GM06990 (cell line): Measurements from ENCODE around the gene OSBPL10.

Experiments used
- DNase-seq: peaks from one replicate; pipeline ENCODE4 v3.0.0-alpha.2; 2011; ENCODE audit not compliant: insufficient read length; ENCODE audit errors: extremely low read depth
- H3K27me3 ChIP-seq: replicated peaks from 2 replicates; pipeline ENCODE4 v1.6.0; 2011; ENCODE audit warnings: low read length; ENCODE audit not compliant: control insufficient read depth, insufficient read depth
- H3K36me3 ChIP-seq: 2 replicates; pipeline ENCODE4 v1.5.1; 2011; ENCODE audit warnings: low read length; ENCODE audit not compliant: control insufficient read depth, insufficient read depth
- H3K4me3 ChIP-seq: replicated peaks from 2 replicates; pipeline ENCODE4 v1.5.1; 2011; ENCODE audit warnings: low read depth, mild to moderate bottlenecking, control low read depth, low read length
- TF ChIP-seq, protein P1 (sequence below): IDR thresholded peaks from 2 replicates; pipeline ENCODE4 v1.5.1; 2011; ENCODE audit warnings: low read length, control low read depth, mild to moderate bottlenecking, inconsistent platforms; ENCODE audit not compliant: insufficient read depth, poor library complexity, severe bottlenecking

The OSBPL10 gene

DNA sequence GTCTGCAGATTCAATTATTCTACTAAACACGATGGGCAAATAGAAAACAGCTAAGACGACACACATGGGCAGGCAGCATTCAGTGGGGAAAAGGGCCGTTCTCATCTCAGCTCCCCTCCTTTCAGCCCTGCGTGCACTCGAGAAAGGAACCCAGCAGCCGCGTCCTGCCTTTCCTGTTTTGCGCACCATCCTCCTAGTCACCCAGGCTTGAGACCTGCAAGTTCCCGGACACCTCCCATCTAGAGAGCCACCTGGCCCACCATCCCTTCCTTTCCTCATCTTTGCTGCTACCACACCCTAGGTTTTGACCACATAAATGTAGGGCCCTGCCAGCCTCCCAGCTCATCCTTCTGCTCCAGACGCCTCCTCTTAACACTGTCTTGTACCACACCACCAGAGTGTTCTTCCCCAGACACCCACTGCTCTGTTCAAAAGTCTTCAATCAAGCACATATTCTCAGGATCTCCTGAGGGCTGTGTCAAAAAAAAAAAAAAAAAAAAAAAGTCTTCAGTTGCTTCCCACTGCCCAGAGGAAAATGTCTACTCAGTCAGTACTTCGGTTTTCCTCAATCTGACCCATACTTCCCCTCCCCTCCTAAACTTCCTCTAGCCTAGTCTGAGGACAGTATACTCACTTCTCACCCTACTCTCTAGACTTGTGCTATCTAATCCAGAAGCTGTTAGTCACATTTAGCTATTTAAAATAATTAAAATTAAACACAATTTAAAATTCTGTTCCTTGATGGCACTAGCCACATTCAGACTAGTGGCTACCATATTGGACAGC is 266.4 kb downstream of the OSBPL10 start:
- no peaks in the 10 kb centered on the region for H3K36me3 ChIP-seq
- H3K27me3 ChIP-seq, result no peaks in the 10 kb centered on the region; the same call in 1 of the 2 replicates
- no peak for DNase-seq
- TF ChIP-seq, protein P1, sequence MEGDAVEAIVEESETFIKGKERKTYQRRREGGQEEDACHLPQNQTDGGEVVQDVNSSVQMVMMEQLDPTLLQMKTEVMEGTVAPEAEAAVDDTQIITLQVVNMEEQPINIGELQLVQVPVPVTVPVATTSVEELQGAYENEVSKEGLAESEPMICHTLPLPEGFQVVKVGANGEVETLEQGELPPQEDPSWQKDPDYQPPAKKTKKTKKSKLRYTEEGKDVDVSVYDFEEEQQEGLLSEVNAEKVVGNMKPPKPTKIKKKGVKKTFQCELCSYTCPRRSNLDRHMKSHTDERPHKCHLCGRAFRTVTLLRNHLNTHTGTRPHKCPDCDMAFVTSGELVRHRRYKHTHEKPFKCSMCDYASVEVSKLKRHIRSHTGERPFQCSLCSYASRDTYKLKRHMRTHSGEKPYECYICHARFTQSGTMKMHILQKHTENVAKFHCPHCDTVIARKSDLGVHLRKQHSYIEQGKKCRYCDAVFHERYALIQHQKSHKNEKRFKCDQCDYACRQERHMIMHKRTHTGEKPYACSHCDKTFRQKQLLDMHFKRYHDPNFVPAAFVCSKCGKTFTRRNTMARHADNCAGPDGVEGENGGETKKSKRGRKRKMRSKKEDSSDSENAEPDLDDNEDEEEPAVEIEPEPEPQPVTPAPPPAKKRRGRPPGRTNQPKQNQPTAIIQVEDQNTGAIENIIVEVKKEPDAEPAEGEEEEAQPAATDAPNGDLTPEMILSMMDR, result no peak
- no peak overlapping the region for H3K4me3 ChIP-seq

DNA sequence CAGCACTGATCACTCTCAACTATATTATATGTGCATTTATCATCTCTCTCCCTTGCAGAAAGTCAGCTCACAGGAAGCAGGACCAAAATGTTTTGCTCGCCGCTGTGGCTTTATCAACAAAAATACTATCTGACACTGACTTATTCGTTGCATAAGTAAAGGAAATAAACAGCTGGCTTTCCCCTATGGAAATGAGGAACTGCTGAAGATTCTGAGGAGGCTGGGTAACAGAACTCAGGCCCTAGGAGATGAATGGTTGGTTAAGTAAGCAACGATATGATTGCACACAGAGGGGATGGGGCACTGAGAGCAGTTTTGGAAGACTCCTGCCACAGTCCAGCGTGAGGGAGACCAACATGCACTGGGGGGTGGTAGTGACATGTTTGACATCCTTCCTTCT is 267.2 kb downstream of the OSBPL10 start:
- TF ChIP-seq, protein P1, result no peak
- peaks cover 1% of the 10 kb centered on the region; the same call in 1 of the 2 replicates for H3K27me3 ChIP-seq
- H3K36me3 ChIP-seq, result no peaks in the 10 kb centered on the region
- H3K4me3 ChIP-seq, result no peak overlapping the region
- DNase-seq, result no peak

DNA sequence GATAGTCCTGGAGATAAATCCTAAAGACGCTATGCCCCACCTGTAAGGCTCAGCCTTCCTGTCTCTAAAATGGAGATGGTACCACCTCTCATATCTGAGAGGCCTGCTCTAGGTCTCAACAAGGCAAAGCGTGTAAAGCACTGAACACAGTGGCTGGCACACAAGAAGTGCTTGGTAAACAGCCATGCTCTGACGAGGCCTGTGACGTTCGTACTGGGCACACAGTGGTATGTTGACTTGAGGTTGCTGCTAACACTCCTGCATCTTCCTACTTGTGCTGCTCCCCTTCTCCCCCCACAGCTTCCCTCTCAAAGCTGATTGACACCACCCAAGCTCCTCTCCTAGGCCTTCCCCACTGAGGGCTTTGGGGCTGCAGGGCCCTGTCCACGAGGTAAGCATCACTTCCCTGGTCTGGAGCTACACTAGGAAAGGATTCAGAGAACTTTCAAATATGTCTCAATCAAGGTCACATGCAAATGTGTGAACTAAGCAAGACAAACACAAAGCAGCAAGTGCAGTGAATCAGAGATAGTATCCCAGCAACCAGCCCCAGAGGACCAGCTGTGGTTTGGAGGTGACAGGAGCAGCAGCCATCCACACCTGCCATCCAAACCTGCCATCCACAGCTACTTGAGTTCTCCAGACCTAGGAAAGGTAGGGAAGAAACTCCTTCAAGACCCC is 270.8 kb downstream of the OSBPL10 start:
- no peak for DNase-seq
- H3K36me3 ChIP-seq, result no peaks in the 10 kb centered on the region

DNA sequence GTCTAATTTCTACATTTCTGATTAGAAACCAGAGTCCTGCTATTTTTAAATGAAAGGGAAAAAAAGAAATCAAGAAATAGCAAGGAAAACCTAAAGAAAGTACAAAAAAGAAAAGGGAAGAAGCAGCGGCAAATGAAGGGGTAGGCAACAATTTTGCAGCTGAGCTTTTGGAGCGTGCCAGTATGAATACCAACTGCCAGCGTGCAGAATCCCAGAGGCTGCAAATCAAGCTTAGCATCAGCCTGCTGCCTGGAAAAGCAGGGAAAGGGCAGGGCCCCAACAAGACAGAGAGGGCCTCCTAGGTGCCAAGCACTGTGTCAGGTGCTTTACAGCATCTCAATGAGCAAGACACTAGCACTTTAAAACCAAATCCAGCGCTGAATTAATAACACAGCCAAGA is 271.5 kb downstream of the OSBPL10 start:
- no peaks in the 10 kb centered on the region for H3K36me3 ChIP-seq
- TF ChIP-seq, protein P1, result no peak
- peaks cover 3% of the 10 kb centered on the region; the same call in 1 of the 2 replicates for H3K27me3 ChIP-seq

More for the DNA sequence above, 270.8 kb downstream of the OSBPL10 start:
- TF ChIP-seq, protein P1, result no peak
- H3K27me3 ChIP-seq, result peaks cover 1% of the 10 kb centered on the region; the same call in 1 of the 2 replicates
- H3K4me3 ChIP-seq, result no peak overlapping the region

DNA sequence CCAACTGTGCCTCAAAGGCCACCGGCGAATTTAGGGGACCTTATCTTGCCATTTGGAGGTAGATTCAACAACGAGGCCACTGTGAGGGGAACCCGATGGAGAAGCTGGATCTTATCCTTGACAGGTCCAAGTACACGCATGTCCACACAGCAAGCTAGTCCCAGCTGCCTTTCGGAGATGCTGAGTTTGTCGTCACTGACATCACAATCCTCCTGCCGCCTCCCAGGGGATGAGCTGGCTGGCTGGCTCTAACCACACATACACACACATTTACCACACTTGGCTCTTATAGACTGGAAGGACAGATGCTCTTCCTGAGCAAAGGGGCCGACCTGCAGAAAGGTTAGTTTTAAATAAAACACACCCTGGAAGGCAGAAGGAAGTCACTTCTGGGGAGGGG is 272.1 kb downstream of the OSBPL10 start:
- Histone ChIP-seq H3K4me3 (no peak overlapping the region), H3K27me3 (0 out of 2 replicates have a peak, but pooled peaks cover 3% of the 10 kb centered on the region), H3K36me3 (no peaks in the 10 kb centered on the region)
- no peak for DNase-seq
- TF ChIP-seq, protein P1, result no peak

More for the DNA sequence above, 271.5 kb downstream of the OSBPL10 start:
- H3K4me3 ChIP-seq, result no peak overlapping the region
- DNase-seq, result no peak
